Measurements from ENCODE around the gene ITPRID1. TPM values are rescaled to one million over a fixed set of nuclear protein-coding genes. Genes with fewer than 3 reads are reported as not detected.

Gene ITPRID1
- total RNA-seq, 2 experiments from 2014 or later = not detected

GRCh38 chr7:31692871-31693270 lies 179.0 kb downstream of the ITPRID1 start:
- intact Hi-C loops (cut with DNase I, micrococcal nuclease) = no loop called here

GRCh38 chr7:31695859-31696614 lies 182.1 kb downstream of the ITPRID1 start:
- no peak overlapping the region for H3K27ac ChIP-seq (ENCODE audit: low read depth in 1 of 2, low read length in 2 of 2)

More at GRCh38 chr7:31692871-31693270, 179.0 kb downstream of the ITPRID1 start:
- POLR2A ChIA-PET = no interaction called here
- Histone ChIP-seq H3K36me3 (ENCODE audit: insufficient read depth, low read length) (no peaks in the 10 kb centered on the region), H3K9me3 (ENCODE audit: control insufficient read depth in 1 of 2, insufficient read depth in 1 of 2, low read length in 2 of 2) (no peaks in the 10 kb centered on the region), H3K4me1 (ENCODE audit: insufficient read depth, low read length) (no peaks in the 10 kb centered on the region), H3K27me3 (ENCODE audit: control insufficient read depth in 1 of 2, insufficient read depth in 2 of 2, low read length in 2 of 2) (no peaks in the 10 kb centered on the region), H3K27ac (ENCODE audit: low read depth in 1 of 2, low read length in 2 of 2) (no peak overlapping the region), H3K4me3 (ENCODE audit: low read length) (no peak overlapping the region)
- CTCF ChIA-PET = no interaction called here
- TF ChIP-seq, protein P1, sequence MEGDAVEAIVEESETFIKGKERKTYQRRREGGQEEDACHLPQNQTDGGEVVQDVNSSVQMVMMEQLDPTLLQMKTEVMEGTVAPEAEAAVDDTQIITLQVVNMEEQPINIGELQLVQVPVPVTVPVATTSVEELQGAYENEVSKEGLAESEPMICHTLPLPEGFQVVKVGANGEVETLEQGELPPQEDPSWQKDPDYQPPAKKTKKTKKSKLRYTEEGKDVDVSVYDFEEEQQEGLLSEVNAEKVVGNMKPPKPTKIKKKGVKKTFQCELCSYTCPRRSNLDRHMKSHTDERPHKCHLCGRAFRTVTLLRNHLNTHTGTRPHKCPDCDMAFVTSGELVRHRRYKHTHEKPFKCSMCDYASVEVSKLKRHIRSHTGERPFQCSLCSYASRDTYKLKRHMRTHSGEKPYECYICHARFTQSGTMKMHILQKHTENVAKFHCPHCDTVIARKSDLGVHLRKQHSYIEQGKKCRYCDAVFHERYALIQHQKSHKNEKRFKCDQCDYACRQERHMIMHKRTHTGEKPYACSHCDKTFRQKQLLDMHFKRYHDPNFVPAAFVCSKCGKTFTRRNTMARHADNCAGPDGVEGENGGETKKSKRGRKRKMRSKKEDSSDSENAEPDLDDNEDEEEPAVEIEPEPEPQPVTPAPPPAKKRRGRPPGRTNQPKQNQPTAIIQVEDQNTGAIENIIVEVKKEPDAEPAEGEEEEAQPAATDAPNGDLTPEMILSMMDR (IDR thresholded peaks at IDR 0.05) = no peak
- Mint-ChIP-seq H3K36me3 (ENCODE audit: low read depth) (no peaks in the 10 kb centered on the region), H3K4me1 (ENCODE audit: low read depth) (no peaks in the 10 kb centered on the region), H3K9me3 (no peaks in the 10 kb centered on the region), H3K27me3 (no peaks in the 10 kb centered on the region), H3K4me3 (no peak overlapping the region), H3K27ac (no peak overlapping the region)
- ATAC-seq (ENCODE audit: poor library complexity) (no peak), DNase-seq (no peak)

DNA sequence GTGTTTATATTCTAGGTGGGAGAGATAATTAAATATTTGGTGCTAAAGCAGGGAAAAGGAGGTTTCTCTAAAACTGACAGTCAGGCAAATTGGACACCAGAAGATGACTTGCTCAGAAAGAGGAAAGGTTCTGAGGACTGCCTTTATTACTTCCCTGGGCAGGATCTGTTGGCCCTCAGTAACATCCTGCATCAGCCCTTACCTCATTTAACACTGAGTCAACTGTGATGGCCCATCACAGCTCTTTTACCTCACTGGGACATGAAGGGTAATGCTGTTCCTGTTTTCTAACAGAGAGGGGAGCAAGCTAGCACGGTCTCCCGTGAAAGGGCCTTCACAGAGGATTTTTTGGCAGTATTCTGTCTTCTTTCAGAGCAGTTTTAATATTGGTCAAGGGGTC lies 185.2 kb downstream of the ITPRID1 start:
- TF ChIP-seq, protein P1 (IDR thresholded peaks at IDR 0.05) = no peak
- intact Hi-C loops (cut with DNase I, micrococcal nuclease) = no loop called here
- no peak overlapping the region for H3K27ac ChIP-seq (ENCODE audit: low read depth in 1 of 2, low read length in 2 of 2)
- Mint-ChIP-seq H3K36me3 (ENCODE audit: low read depth) (no peaks in the 10 kb centered on the region), H3K27me3 (no peaks in the 10 kb centered on the region), H3K9me3 (no peaks in the 10 kb centered on the region), H3K27ac (no peak overlapping the region), H3K4me1 (ENCODE audit: low read depth) (no peaks in the 10 kb centered on the region), H3K4me3 (no peak overlapping the region)
- ATAC-seq (ENCODE audit: poor library complexity) (no peak), DNase-seq (peak in 2 of 14 experiments; percentile 17 to 55)
- CTCF ChIA-PET = no interaction called here
- POLR2A ChIA-PET = no interaction called here
- no peaks in the 10 kb centered on the region for H3K4me1 ChIP-seq (ENCODE audit: insufficient read depth, low read length)
- H3K27me3 ChIP-seq (ENCODE audit: control insufficient read depth in 1 of 2, insufficient read depth in 2 of 2, low read length in 2 of 2) = no peaks in the 10 kb centered on the region
- H3K4me3 ChIP-seq (ENCODE audit: low read length) = no peak overlapping the region
- H3K9me3 ChIP-seq (ENCODE audit: control insufficient read depth in 1 of 2, insufficient read depth in 1 of 2, low read length in 2 of 2) = no peaks in the 10 kb centered on the region
- H3K36me3 ChIP-seq (ENCODE audit: insufficient read depth, low read length) = no peaks in the 10 kb centered on the region

More at GRCh38 chr7:31695859-31696614, 182.1 kb downstream of the ITPRID1 start:
- TF ChIP-seq, protein P1 (IDR thresholded peaks at IDR 0.05) = no peak
- no peaks in the 10 kb centered on the region for H3K4me1 Mint-ChIP-seq (ENCODE audit: low read depth)
- intact Hi-C loops (cut with DNase I, micrococcal nuclease) = no loop called here
- no peaks in the 10 kb centered on the region for H3K36me3 Mint-ChIP-seq (ENCODE audit: low read depth)
- Histone ChIP-seq H3K4me1 (ENCODE audit: insufficient read depth, low read length) (no peaks in the 10 kb centered on the region), H3K27me3 (ENCODE audit: control insufficient read depth in 1 of 2, insufficient read depth in 2 of 2, low read length in 2 of 2) (no peaks in the 10 kb centered on the region), H3K9me3 (ENCODE audit: control insufficient read depth in 1 of 2, insufficient read depth in 1 of 2, low read length in 2 of 2) (no peaks in the 10 kb centered on the region), H3K4me3 (ENCODE audit: low read length) (no peak overlapping the region), H3K36me3 (ENCODE audit: insufficient read depth, low read length) (no peaks in the 10 kb centered on the region)
- ATAC-seq (ENCODE audit: poor library complexity) (no peak), DNase-seq (peak in 1 of 14 experiments; percentile 16)
- no peaks in the 10 kb centered on the region for H3K9me3 Mint-ChIP-seq
- H3K27me3 Mint-ChIP-seq = no peaks in the 10 kb centered on the region
- no peak overlapping the region for H3K27ac Mint-ChIP-seq
- CTCF ChIA-PET = no interaction called here
- H3K4me3 Mint-ChIP-seq = no peak overlapping the region
- POLR2A ChIA-PET = no interaction called here

All from CD4-positive, alpha-beta T cell (primary cell).